ENCODE data around the gene CAT.

The CAT gene

DNA sequence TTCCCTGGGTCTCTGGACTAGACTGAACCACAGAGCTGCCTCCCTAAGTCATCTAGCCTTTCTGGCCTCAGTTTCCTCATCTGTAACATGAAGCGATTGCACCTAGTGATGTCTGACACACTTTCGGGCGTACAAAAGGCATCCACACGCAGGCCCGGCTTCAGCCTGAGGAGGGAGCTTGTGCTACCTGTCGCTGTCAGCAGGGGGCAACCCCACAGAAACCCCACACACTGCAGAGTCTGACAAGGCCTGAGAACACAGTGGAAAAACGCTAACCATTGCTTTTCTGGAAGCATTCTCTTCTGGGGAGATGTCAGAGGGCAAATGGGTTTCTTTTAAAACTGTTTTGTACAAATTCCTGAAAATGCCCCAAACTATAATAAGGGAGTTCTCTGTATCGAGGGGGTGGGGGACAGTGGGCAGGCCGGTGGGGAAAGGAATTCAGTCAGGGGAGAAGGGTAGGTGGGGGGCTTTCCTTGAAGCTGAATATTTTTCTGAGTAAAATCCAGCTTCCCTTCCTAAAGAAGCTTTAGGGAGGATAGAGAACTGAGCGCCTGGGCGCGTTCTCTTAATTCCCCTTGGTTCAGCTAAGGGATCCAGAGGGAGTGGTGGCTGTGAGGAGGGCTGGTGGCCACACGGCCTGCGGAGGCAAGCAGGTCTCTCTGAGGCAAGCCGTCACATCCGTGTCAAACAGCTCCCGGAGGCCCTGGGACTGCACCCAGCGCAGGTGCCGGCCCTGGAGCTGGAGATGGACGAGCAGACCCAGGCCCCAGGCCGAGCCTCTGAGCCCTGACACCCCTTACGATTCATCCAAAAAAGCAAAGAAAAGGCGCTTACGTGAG, 74.3 kb downstream of the CAT start:
- TF ChIP-seq CTCF (IDR thresholded peaks at IDR 0.05; ENCODE audit: low read depth, low read length): peak; percentile 86
- DNase-seq (ENCODE audit: low read depth, low spot score): peak; percentile 22
- in situ Hi-C loops (cut with HindIII; ENCODE audit: low sequenced_read_pairs): no loop called here
- H3K4me3 ChIP-seq (ENCODE audit: low read depth, low read length): no peak overlapping the region

DNA sequence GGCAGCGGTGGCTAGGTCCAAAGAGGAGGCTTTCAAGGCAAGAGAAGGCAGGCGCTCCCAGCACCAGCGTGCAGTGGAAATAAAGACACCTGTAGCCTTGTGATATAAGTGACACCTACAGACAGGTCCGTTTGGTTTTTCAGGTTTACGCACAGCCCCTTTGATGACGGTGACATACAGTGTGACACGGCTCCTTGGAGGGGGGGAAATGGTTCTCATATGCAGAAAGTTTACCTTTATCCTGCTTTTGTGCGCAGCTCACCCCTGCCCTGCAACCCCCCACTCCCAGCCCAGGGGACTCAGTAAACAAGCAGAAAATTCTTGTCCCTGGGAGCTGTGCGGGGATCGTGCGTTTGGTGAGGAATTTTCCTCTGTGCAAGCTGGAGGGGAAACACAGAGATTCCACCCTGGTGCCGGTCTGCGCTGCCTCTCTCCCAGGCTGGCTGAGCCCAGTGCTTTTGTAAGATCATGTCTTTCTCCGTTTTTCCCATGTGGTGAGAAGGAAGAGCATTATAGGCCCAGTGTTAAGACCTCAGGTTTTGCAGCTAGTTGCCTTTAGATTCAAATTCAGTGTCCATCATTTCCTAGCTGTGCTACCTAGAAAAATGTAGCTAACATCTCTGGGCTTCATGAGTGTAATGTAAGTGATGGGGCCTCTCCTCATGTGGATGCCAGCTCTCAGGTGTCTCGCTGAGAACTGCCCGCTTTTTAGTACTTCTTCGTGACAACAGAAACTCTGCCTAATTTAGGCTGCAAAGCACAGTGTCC, 75.1 kb downstream of the CAT start, which contains the start of gene ELF5:
TSS of gene ELF5 (minus strand) at position 113 of the 768 bp plus-strand sequence. CDS start 8,045 bp downstream, outside the sequence.
- DNase-seq (ENCODE audit: low read depth, low spot score): no peak
- no peak for TF ChIP-seq CTCF (IDR thresholded peaks at IDR 0.05; ENCODE audit: low read depth, low read length)
- in situ Hi-C loops (cut with HindIII; ENCODE audit: low sequenced_read_pairs): no loop called here
- no peak within 1 kb of the TSS for H3K4me3 ChIP-seq (ENCODE audit: low read depth, low read length)

GRCh38 chr11:34514597-34514996, 75.9 kb downstream of the CAT start:
- no peak overlapping the region for H3K4me3 ChIP-seq (ENCODE audit: low read depth, low read length)

GRCh38 chr11:34516247-34517040, 77.7 kb downstream of the CAT start:
- in situ Hi-C loops (cut with HindIII; ENCODE audit: low sequenced_read_pairs): no loop called here
- TF ChIP-seq CTCF (IDR thresholded peaks at IDR 0.05; ENCODE audit: low read depth, low read length): no peak
- H3K4me3 ChIP-seq (ENCODE audit: low read depth, low read length): no peak overlapping the region
- no peak for DNase-seq (ENCODE audit: low read depth, low spot score)

More at GRCh38 chr11:34514597-34514996, 75.9 kb downstream of the CAT start:
- TF ChIP-seq CTCF (IDR thresholded peaks at IDR 0.05; ENCODE audit: low read depth, low read length): no peak
- in situ Hi-C loops (cut with HindIII; ENCODE audit: low sequenced_read_pairs): no loop called here
- no peak for DNase-seq (ENCODE audit: low read depth, low spot score)

DNA sequence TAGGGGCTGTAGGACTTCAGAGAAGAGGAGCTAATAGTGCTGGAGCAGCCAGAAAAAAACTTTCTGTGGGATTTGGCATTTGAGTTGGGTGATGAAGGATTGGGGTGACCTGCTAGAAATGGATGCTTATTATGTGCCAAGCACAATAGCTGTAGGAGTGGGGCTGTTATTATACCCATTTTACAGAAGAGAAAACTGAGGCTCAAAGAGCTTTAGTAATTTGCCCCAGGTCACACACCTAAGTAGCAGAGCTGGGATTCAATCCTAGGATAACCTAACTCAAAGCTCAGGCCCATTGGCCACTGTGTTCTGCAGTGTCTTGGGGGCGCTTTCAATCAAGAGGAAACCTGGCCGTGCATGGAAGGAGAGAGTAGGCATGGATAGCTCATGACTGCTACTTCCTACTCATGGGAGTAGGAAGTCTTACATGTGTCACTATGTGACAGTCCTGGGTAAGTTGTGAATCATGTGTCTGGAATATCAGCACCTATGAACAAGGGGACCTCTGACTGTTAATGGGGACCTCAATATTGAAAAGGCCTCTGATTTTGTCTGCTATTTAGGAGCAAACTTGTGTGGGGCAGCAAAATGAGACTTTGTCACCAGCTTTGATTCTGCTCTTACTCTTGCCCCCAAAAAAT, 81.0 kb downstream of the CAT start:
- no peak overlapping the region for H3K4me3 ChIP-seq (ENCODE audit: low read depth, low read length)
- in situ Hi-C loops (cut with HindIII; ENCODE audit: low sequenced_read_pairs): no loop called here
- no peak for DNase-seq (ENCODE audit: low read depth, low spot score)
- TF ChIP-seq CTCF (IDR thresholded peaks at IDR 0.05; ENCODE audit: low read depth, low read length): no peak

GRCh38 chr11:34521265-34521664, 82.5 kb downstream of the CAT start:
- TF ChIP-seq CTCF (IDR thresholded peaks at IDR 0.05; ENCODE audit: low read depth, low read length): no peak
- DNase-seq (ENCODE audit: low read depth, low spot score): no peak
- in situ Hi-C loops (cut with HindIII; ENCODE audit: low sequenced_read_pairs): no loop called here
- no peak overlapping the region for H3K4me3 ChIP-seq (ENCODE audit: low read depth, low read length)
